ENCODE data around the gene DCLK1. TPM values are rescaled to one million over a fixed set of nuclear protein-coding genes. Genes with fewer than 3 reads are reported as not detected.

DCLK1 gene
- total and polyA plus RNA-seq, 10 of the 15 experiments (the other 5 are each of a cell fraction or from before 2014, with no cell fraction given), result not detected

DNA sequence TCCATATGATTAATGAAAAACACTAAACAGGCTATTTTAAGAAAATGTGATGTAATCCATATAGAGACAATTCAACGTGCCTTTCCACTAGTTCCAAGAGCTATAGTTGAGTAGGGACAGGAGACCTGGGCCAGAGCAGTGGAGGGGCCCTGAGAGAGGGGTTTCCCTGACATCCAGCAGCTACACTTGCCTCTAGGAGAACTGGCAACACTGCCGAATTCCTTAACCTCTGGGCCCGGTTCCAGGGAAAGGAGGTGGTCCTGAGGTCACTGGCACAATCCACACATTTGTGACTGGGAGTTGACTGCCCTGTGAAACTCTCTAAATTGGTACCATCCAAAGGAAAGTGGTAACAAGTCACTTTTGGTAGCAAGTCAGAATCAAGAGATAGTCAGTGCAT, 264.4 kb downstream of the DCLK1 start:
- Histone ChIP-seq H3K79me2 (ENCODE audit: control insufficient read depth, insufficient read depth, low read length) (no peaks in the 10 kb centered on the region), H3K27me3 (replicated peaks in 1 of 2; ENCODE audit: control insufficient read depth in 2 of 2, insufficient read depth in 2 of 2, low read length in 1 of 2) (no peaks in the 10 kb centered on the region), H3K9ac (ENCODE audit: control insufficient read depth, insufficient read depth, low read length) (no peak overlapping the region), H3K36me3 (ENCODE audit: control insufficient read depth in 2 of 2, insufficient read depth in 2 of 2, low read length in 1 of 2) (no peaks in the 10 kb centered on the region), H2AFZ (ENCODE audit: control insufficient read depth, low read depth, low read length) (no peak overlapping the region), H3K4me2 (ENCODE audit: control insufficient read depth, insufficient read depth) (no peak overlapping the region), H3K4me1 (ENCODE audit: control insufficient read depth, insufficient read depth, low read length) (no peaks in the 10 kb centered on the region), H4K20me1 (ENCODE audit: control insufficient read depth, insufficient read depth) (no peaks in the 10 kb centered on the region), H3K27ac (ENCODE audit: control insufficient read depth, insufficient read depth) (no peak overlapping the region), H3K4me3 (no peak overlapping the region), H3K9me3 (replicated peaks; ENCODE audit: control insufficient read depth, insufficient read depth, low read length) (no peaks in the 10 kb centered on the region)
- ChIA-PET POLR2A (no interaction called here), CTCF (no interaction called here), SMC1A (ENCODE audit: uncharacterized antibody, unreplicated experiment) (no interaction called here), RAD21 (ENCODE audit: unreplicated experiment) (no interaction called here)
- 0% methylated on average over 3 of the region's 3 CpGs for WGBS (ENCODE audit: insufficient coverage, insufficient replicate concordance, low lambda C conversion rate, missing lambda C conversion rate)
- TF ChIP-seq CHD4 (IDR thresholded peaks at IDR 0.05), result no peak
- no peak for TF ChIP-seq BHLHE40 (IDR thresholded peaks at IDR 0.05; ENCODE audit: borderline replicate concordance in 1 of 2, low read depth in 2 of 2, low read length in 1 of 2)
- no peak for TF ChIP-seq KLF5 (IDR thresholded peaks at IDR 0.05; ENCODE audit: partially characterized antibody)
- TF ChIP-seq IKZF1 (conservative IDR thresholded peaks at IDR 0.05), result no peak
- TF ChIP-seq POLR2A (IDR thresholded peaks at IDR 0.05; ENCODE audit: low read depth, low read length), result no peak
- TF ChIP-seq TCF12 (IDR thresholded peaks at IDR 0.05; ENCODE audit: low read depth, low read length), result no peak
- TF ChIP-seq, protein P1, sequence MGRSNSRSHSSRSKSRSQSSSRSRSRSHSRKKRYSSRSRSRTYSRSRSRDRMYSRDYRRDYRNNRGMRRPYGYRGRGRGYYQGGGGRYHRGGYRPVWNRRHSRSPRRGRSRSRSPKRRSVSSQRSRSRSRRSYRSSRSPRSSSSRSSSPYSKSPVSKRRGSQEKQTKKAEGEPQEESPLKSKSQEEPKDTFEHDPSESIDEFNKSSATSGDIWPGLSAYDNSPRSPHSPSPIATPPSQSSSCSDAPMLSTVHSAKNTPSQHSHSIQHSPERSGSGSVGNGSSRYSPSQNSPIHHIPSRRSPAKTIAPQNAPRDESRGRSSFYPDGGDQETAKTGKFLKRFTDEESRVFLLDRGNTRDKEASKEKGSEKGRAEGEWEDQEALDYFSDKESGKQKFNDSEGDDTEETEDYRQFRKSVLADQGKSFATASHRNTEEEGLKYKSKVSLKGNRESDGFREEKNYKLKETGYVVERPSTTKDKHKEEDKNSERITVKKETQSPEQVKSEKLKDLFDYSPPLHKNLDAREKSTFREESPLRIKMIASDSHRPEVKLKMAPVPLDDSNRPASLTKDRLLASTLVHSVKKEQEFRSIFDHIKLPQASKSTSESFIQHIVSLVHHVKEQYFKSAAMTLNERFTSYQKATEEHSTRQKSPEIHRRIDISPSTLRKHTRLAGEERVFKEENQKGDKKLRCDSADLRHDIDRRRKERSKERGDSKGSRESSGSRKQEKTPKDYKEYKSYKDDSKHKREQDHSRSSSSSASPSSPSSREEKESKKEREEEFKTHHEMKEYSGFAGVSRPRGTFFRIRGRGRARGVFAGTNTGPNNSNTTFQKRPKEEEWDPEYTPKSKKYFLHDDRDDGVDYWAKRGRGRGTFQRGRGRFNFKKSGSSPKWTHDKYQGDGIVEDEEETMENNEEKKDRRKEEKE (IDR thresholded peaks at IDR 0.05), result no peak
- no peak for TF ChIP-seq TARDBP (IDR thresholded peaks at IDR 0.05; ENCODE audit: borderline replicate concordance)
- TF ChIP-seq NBN (IDR thresholded peaks at IDR 0.05), result no peak
- TF ChIP-seq CBX5 (IDR thresholded peaks at IDR 0.05; ENCODE audit: low read depth), result no peak
- intact Hi-C loops (cut with micrococcal nuclease; ENCODE audit: unreplicated experiment), result no loop called here
- in situ Hi-C loops (cut with MboI), result no loop called here
- DNase-seq (ENCODE audit: low read depth, low spot score) (no peak), FAIRE-seq (no peak), ATAC-seq (no peak)
- BruUV-seq (replicated peaks), result no TSS peak
